Osteoblast (primary cell): ENCODE results near the gene OR4M1. TPM values are rescaled to one million over a fixed set of nuclear protein-coding genes. Genes with fewer than 3 reads are reported as not detected.

Source experiments
- DNase-seq: peaks from one replicate; pipeline ENCODE4 v3.0.0; 2011; ENCODE audit warnings: low spot score, mixed read lengths; ENCODE audit not compliant: insufficient read length; ENCODE audit errors: missing footprints
- H2AFZ ChIP-seq: 2 replicates; pipeline ENCODE4 v1.6.0; 2011; ENCODE audit warnings: mild to moderate bottlenecking, low read length
- H3K27ac ChIP-seq: 2 replicates; pipeline ENCODE4 v1.5.1; 2011; ENCODE audit warnings: mild to moderate bottlenecking, low read depth, low read length, moderate library complexity
- H3K27me3 ChIP-seq: 2 replicates; pipeline ENCODE4 v1.6.0; 2012; ENCODE audit warnings: mild to moderate bottlenecking, control low read depth, inconsistent platforms, low read length, moderate library complexity; ENCODE audit not compliant: insufficient read depth
- H3K36me3 ChIP-seq: 2 replicates; pipeline ENCODE4 v1.5.1; 2011; ENCODE audit warnings: mild to moderate bottlenecking, low read length, control low read depth, moderate library complexity; ENCODE audit not compliant: insufficient read depth
- H3K4me1 ChIP-seq: 2 replicates; pipeline ENCODE4 v1.5.1; 2011; ENCODE audit warnings: mild to moderate bottlenecking, low read length, control low read depth, moderate library complexity; ENCODE audit not compliant: insufficient read depth
- H3K4me2 ChIP-seq: 2 replicates; pipeline ENCODE4 v1.6.0; 2011; ENCODE audit warnings: mild to moderate bottlenecking, low read length; ENCODE audit not compliant: insufficient read depth
- H3K4me3 ChIP-seq: fragments of 200-600 bp; sonication (generic); 3 replicates; pipeline ENCODE4 v1.5.1; 2012; ENCODE audit warnings: mild to moderate bottlenecking, low read length, inconsistent platforms; ENCODE audit not compliant: insufficient read depth
- H3K79me2 ChIP-seq: 2 replicates; pipeline ENCODE4 v1.6.0; 2012; ENCODE audit warnings: mild to moderate bottlenecking, low read length, control low read depth, inconsistent platforms; ENCODE audit not compliant: insufficient read depth
- H3K9me3 ChIP-seq: 2 replicates; pipeline ENCODE4 v1.5.1; 2011; ENCODE audit warnings: low read depth, low read length, control low read depth
- H4K20me1 ChIP-seq: 2 replicates; pipeline ENCODE4 v1.6.0; 2012; ENCODE audit warnings: mild to moderate bottlenecking, low read length, control low read depth; ENCODE audit not compliant: insufficient read depth
- CTCF ChIP-seq: IDR thresholded peaks from 2 replicates; pipeline ENCODE4 v1.5.1; 2011; ENCODE audit warnings: mild to moderate bottlenecking, low read depth, low read length, moderate library complexity; ENCODE audit errors: extremely low read depth
- total RNA-seq: library from RNA; depleted of rRNA; stranded (reverse); fragments of >200 nt; gene quantifications from 2 replicates; pipeline ENCODE4 v1.2.3, GENCODE V29; 2012

Gene OR4M1
- total RNA-seq, 1 donor: not detected

GRCh38 chr14:19828314-19828713 is 55.0 kb downstream of the OR4M1 start:
- no peaks in the 10 kb centered on the region for H3K27me3 ChIP-seq
- no peaks in the 10 kb centered on the region for H4K20me1 ChIP-seq
- no peaks in the 10 kb centered on the region for H3K36me3 ChIP-seq
- no peak overlapping the region for H3K4me3 ChIP-seq
- no peaks in the 10 kb centered on the region for H3K4me1 ChIP-seq
- no peak overlapping the region for H3K4me2 ChIP-seq
- no peaks in the 10 kb centered on the region for H3K79me2 ChIP-seq
- no peak overlapping the region for H3K27ac ChIP-seq
- no peak for TF ChIP-seq CTCF
- H3K9me3 ChIP-seq: no peaks in the 10 kb centered on the region
- DNase-seq: no peak
- no peak overlapping the region for H2AFZ ChIP-seq

Other genes with a start within 250 kb of the OR4M1 start
- gene OR11H2, start 59.6 kb upstream of the OR4M1 start, total RNA-seq: 0.29 TPM in 1 of 2 replicates, not detected in the other
- gene OR4Q3, start 29.9 kb upstream of the OR4M1 start, total RNA-seq: not detected in 2 replicates
- gene OR4N2, start 30.3 kb downstream of the OR4M1 start, total RNA-seq: under 0.01 TPM in 1 of 2 replicates, not detected in the other
- not detected in 2 replicates for gene OR4K2, start 101.6 kb downstream of the OR4M1 start, total RNA-seq
- gene OR4K5, start 147.1 kb downstream of the OR4M1 start, total RNA-seq: not detected in 2 replicates
- not detected in 2 replicates for gene OR4K1, start 157.4 kb downstream of the OR4M1 start, total RNA-seq
- not detected in 2 replicates for gene OR4K15, start 202.1 kb downstream of the OR4M1 start, total RNA-seq
- gene OR4Q2, start 228.7 kb downstream of the OR4M1 start, total RNA-seq: not detected in 2 replicates
- not detected in 2 replicates for gene OR4K14, start 245.8 kb downstream of the OR4M1 start, total RNA-seq